Activated CD4-positive, alpha-beta T cell treated with anti-CD3 and anti-CD28 coated beads, Interleukin-2, amount 10 ng/mL, durations not matched to agents 7 days and 5 days (primary cell): ENCODE results near the gene CYP24A1. TPM values are rescaled to one million over a fixed set of nuclear protein-coding genes. Genes with fewer than 3 reads are reported as not detected.

ENCODE experiments used
- CTCF ChIA-PET: fragments of 350-600 bp; sonication (Branson Sonifier 250); formaldehyde crosslinking; loops from one replicate; lab custom pipeline; 2021; ENCODE audit warnings: antibody characterized with exemption; lab: Charles Lee
- POLR2A ChIA-PET: fragments of 350-600 bp; sonication (Branson Sonifier 250); formaldehyde crosslinking; loops from one replicate; lab custom pipeline; 2021; ENCODE audit warnings: antibody characterized with exemption; lab: Charles Lee
- DNase-seq: peaks from one replicate; pipeline ENCODE4 v3.0.0-alpha.2; 2020
- H3K27ac Mint-ChIP-seq: one replicate; pipeline ENCODE4 v1.8.0; 2021; ENCODE audit warnings: mild to moderate bottlenecking, moderate library complexity, mixed read lengths
- H3K27me3 Mint-ChIP-seq: one replicate; pipeline ENCODE4 v1.8.0; 2021; ENCODE audit warnings: mixed read lengths
- H3K36me3 Mint-ChIP-seq: one replicate; pipeline ENCODE4 v1.8.0; 2021; ENCODE audit warnings: low read depth, mixed read lengths
- H3K4me1 Mint-ChIP-seq: one replicate; pipeline ENCODE4 v1.8.0; 2021; ENCODE audit warnings: mixed read lengths
- H3K4me3 Mint-ChIP-seq: one replicate; pipeline ENCODE4 v1.8.0; 2021; ENCODE audit warnings: mild to moderate bottlenecking, moderate library complexity, mixed read lengths
- H3K9me3 Mint-ChIP-seq: one replicate; pipeline ENCODE4 v1.8.0; 2021; ENCODE audit warnings: mixed read lengths
- total RNA-seq, 2 experiments: library from RNA; stranded (reverse); gene quantifications; one replicate each; pipeline ENCODE4 v1.2.3, GENCODE V29; 2021

The CYP24A1 gene
- total RNA-seq, 2 experiments from 2014 or later = not detected

- CTCF ChIA-PET = interaction anchor here (1.6 to 2.1 kb wide), 4 partner anchors 9 to 102 kb away, joined by 5 to 8 read pairs (median 6); partner anchors contain the start of gene PFDN4
- H3K4me3 Mint-ChIP-seq = no peak overlapping the region
- POLR2A ChIA-PET = no interaction called here
- H3K4me1 Mint-ChIP-seq = no peaks in the 10 kb centered on the region
- no peak overlapping the region for H3K27ac Mint-ChIP-seq
- no peaks in the 10 kb centered on the region for H3K9me3 Mint-ChIP-seq
- DNase-seq = no peak
- H3K36me3 Mint-ChIP-seq = no peaks in the 10 kb centered on the region
- peaks cover 5% of the 10 kb centered on the region for H3K27me3 Mint-ChIP-seq
These were observed 25.5 kb upstream of the CYP24A1 start for GRCh38 chr20:54199283-54199682.

GRCh38 chr20:54197621-54198604 lies 24.1 kb upstream of the CYP24A1 start:
- Mint-ChIP-seq H3K36me3 (no peaks in the 10 kb centered on the region), H3K4me1 (no peaks in the 10 kb centered on the region), H3K27me3 (peaks cover 5% of the 10 kb centered on the region), H3K4me3 (no peak overlapping the region), H3K9me3 (no peaks in the 10 kb centered on the region), H3K27ac (no peak overlapping the region)
- DNase-seq = no peak
- CTCF ChIA-PET = no interaction called here
- POLR2A ChIA-PET = no interaction called here

GRCh38 chr20:54195483-54196472 lies 22.0 kb upstream of the CYP24A1 start:
- no peak for DNase-seq
- ChIA-PET CTCF (interaction anchor here (0.5 kb wide), 1 partner anchor 44 kb away, joined by 4 read pairs; no protein-coding TSS in a partner anchor), POLR2A (no interaction called here)
- Mint-ChIP-seq H3K4me1 (no peaks in the 10 kb centered on the region), H3K36me3 (no peaks in the 10 kb centered on the region), H3K4me3 (no peak overlapping the region), H3K27ac (no peak overlapping the region), H3K9me3 (no peaks in the 10 kb centered on the region), H3K27me3 (peaks cover 7% of the 10 kb centered on the region)

- no peaks in the 10 kb centered on the region for H3K9me3 Mint-ChIP-seq
- no peak for DNase-seq
- ChIA-PET CTCF (no interaction called here), POLR2A (no interaction called here)
- H3K4me3 Mint-ChIP-seq = no peak overlapping the region
- H3K4me1 Mint-ChIP-seq = no peaks in the 10 kb centered on the region
- H3K27me3 Mint-ChIP-seq = peaks cover 7% of the 10 kb centered on the region
- no peak overlapping the region for H3K27ac Mint-ChIP-seq
- no peaks in the 10 kb centered on the region for H3K36me3 Mint-ChIP-seq
These were observed 21.1 kb upstream of the CYP24A1 start for GRCh38 chr20:54194724-54195438.

- Mint-ChIP-seq H3K27ac (no peak overlapping the region), H3K4me1 (no peaks in the 10 kb centered on the region), H3K36me3 (no peaks in the 10 kb centered on the region), H3K4me3 (no peak overlapping the region), H3K9me3 (no peaks in the 10 kb centered on the region), H3K27me3 (peaks cover 13% of the 10 kb centered on the region)
- CTCF ChIA-PET = no interaction called here
- POLR2A ChIA-PET = no interaction called here
- no peak for DNase-seq
These were observed 20.0 kb upstream of the CYP24A1 start for GRCh38 chr20:54193817-54194216.

GRCh38 chr20:54190217-54190616 lies 16.4 kb upstream of the CYP24A1 start:
- Mint-ChIP-seq H3K27me3 (peaks cover 15% of the 10 kb centered on the region), H3K4me1 (no peaks in the 10 kb centered on the region), H3K9me3 (no peaks in the 10 kb centered on the region), H3K27ac (no peak overlapping the region), H3K36me3 (no peaks in the 10 kb centered on the region), H3K4me3 (no peak overlapping the region)
- CTCF ChIA-PET = no interaction called here
- POLR2A ChIA-PET = no interaction called here
- DNase-seq = no peak

GRCh38 chr20:54189630-54190029 lies 15.8 kb upstream of the CYP24A1 start:
- no peak for DNase-seq
- H3K27me3 Mint-ChIP-seq = peaks cover 18% of the 10 kb centered on the region
- ChIA-PET POLR2A (no interaction called here), CTCF (no interaction called here)
- no peak overlapping the region for H3K27ac Mint-ChIP-seq
- H3K4me3 Mint-ChIP-seq = no peak overlapping the region
- no peaks in the 10 kb centered on the region for H3K4me1 Mint-ChIP-seq
- no peaks in the 10 kb centered on the region for H3K9me3 Mint-ChIP-seq
- H3K36me3 Mint-ChIP-seq = no peaks in the 10 kb centered on the region

- Mint-ChIP-seq H3K36me3 (no peaks in the 10 kb centered on the region), H3K4me3 (no peak overlapping the region), H3K4me1 (no peaks in the 10 kb centered on the region), H3K9me3 (no peaks in the 10 kb centered on the region), H3K27ac (no peak overlapping the region), H3K27me3 (peaks cover 21% of the 10 kb centered on the region)
- ChIA-PET POLR2A (no interaction called here), CTCF (no interaction called here)
- DNase-seq = no peak
These were observed 14.5 kb upstream of the CYP24A1 start for GRCh38 chr20:54188132-54188849.

GRCh38 chr20:54184904-54185626 lies 11.3 kb upstream of the CYP24A1 start:
- POLR2A ChIA-PET = no interaction called here

GRCh38 chr20:54184071-54184470 lies 10.3 kb upstream of the CYP24A1 start:
- H3K27ac Mint-ChIP-seq = no peak overlapping the region
- no peak overlapping the region for H3K4me3 Mint-ChIP-seq
- no peaks in the 10 kb centered on the region for H3K9me3 Mint-ChIP-seq
- ChIA-PET CTCF (no interaction called here), POLR2A (no interaction called here)
- no peak for DNase-seq
- H3K36me3 Mint-ChIP-seq = no peaks in the 10 kb centered on the region
- H3K27me3 Mint-ChIP-seq = peaks cover 33% of the 10 kb centered on the region
- H3K4me1 Mint-ChIP-seq = no peaks in the 10 kb centered on the region

More at GRCh38 chr20:54184904-54185626, 11.3 kb upstream of the CYP24A1 start:
- H3K9me3 Mint-ChIP-seq = no peaks in the 10 kb centered on the region
- DNase-seq = no peak
- CTCF ChIA-PET = no interaction called here
- no peaks in the 10 kb centered on the region for H3K36me3 Mint-ChIP-seq
- H3K4me3 Mint-ChIP-seq = no peak overlapping the region
- no peaks in the 10 kb centered on the region for H3K4me1 Mint-ChIP-seq
- no peak overlapping the region for H3K27ac Mint-ChIP-seq
- peaks cover 39% of the 10 kb centered on the region for H3K27me3 Mint-ChIP-seq

GRCh38 chr20:54180931-54181330 lies 7.1 kb upstream of the CYP24A1 start:
- H3K36me3 Mint-ChIP-seq = no peaks in the 10 kb centered on the region
- H3K9me3 Mint-ChIP-seq = no peaks in the 10 kb centered on the region
- no peaks in the 10 kb centered on the region for H3K4me1 Mint-ChIP-seq
- ChIA-PET CTCF (interaction anchor here (1.2 kb wide), 1 partner anchor 27 kb away, joined by 4 read pairs; the partner anchor contains the start of gene PFDN4), POLR2A (no interaction called here)
- peaks cover 44% of the 10 kb centered on the region for H3K27me3 Mint-ChIP-seq
- no peak for DNase-seq
- H3K4me3 Mint-ChIP-seq = no peak overlapping the region
- H3K27ac Mint-ChIP-seq = no peak overlapping the region
